Upper lobe of left lung (tissue), 4 donors: Measurements from ENCODE around the gene ACKR3.

Source experiments
- CTCF ChIP-seq, 6 experiments: fragments of 450-650 bp in 4 of 6; fragments of 200-600 bp in 2 of 6; sonication (generic) in 2 of 6; IDR thresholded peaks; one replicate each; pipeline ENCODE4 v1.5.1; 2016 to 2019; ENCODE audit warnings: antibody characterized with exemption in 6 of 6
- EP300 ChIP-seq, 4 donors: sonication (generic); formaldehyde crosslinking; IDR thresholded peaks; one replicate each; pipeline ENCODE4 v1.5.1; 2017; ENCODE audit warnings: antibody characterized with exemption in 4 of 4, control low read depth in 2 of 4
- POLR2A ChIP-seq, 4 donors: fragments of 450-650 bp; IDR thresholded peaks; one replicate each; pipeline ENCODE4 v1.5.1; 2016 to 2017; ENCODE audit warnings: antibody characterized with exemption in 4 of 4, mild to moderate bottlenecking in 2 of 4
- POLR2AphosphoS5 ChIP-seq, 2 donors: sonication (generic); formaldehyde crosslinking; IDR thresholded peaks; one replicate each; pipeline ENCODE4 v1.5.1; 2017; ENCODE audit warnings: antibody characterized with exemption in 2 of 2

- TF ChIP-seq CTCF (IDR thresholded peaks at IDR 0.05), result no peak
- no peak for TF ChIP-seq EP300 (IDR thresholded peaks at IDR 0.05)
- TF ChIP-seq POLR2A (IDR thresholded peaks at IDR 0.05), result no peak
- no peak for TF ChIP-seq POLR2AphosphoS5 (IDR thresholded peaks at IDR 0.05)
These were observed 14.1 kb upstream of the ACKR3 start for GRCh38 chr2:236555481-236555880.
